ENCODE results near the gene MVB12B. TPM values are rescaled to one million over a fixed set of nuclear protein-coding genes. Genes with fewer than 3 reads are reported as not detected.

Gene MVB12B
- total and polyA plus RNA-seq, 2 donors (not counting 1 experiment from before 2014, with no cell fraction given): 2.5 to 2.6 TPM

DNA sequence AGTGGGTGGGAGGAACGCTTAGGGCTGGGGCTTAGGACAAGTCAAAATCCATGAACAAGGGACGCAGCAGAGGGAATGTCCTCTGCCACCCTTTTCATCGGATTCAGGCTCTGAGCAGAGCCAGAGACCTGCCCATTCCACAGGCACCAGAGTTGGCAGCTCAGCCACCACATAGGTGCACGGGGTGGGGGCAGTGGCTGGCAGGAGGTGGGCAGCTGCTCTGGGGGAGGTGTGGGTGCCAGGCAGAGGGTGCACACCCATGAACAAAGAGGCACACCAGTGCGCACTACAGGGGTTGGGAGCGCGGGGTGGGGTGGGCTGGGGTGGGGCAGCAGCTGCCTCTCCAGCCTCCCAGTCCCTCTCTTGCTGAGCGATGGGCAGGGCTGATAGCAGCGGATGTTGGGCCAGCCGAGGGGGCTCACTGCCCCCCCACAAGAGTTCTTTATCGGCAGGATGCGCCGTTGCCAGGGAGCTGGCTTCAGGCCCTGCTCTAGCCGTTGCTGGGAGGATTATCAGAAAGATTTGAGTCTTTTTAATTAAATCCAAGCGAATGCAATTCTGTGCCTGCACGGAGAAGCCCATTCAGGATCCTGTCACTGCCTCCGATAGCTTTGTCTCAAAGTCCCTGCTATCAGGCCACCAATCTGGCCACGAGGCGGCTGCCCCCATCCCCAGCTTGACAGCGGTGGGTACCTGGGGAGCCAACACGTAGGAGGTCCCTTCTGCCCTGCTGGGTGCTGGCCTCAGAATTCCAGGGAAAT lies 222.8 kb downstream of the MVB12B start:
- Histone ChIP-seq H3K9ac (ENCODE audit: insufficient read depth, low read length) (no peak overlapping the region), H3K9me3 (ENCODE audit: control insufficient read depth, insufficient read depth, low read depth, low read length) (no peaks in the 10 kb centered on the region), H4K20me1 (ENCODE audit: control insufficient read depth, extremely low read depth, insufficient read depth, low read length) (no peaks in the 10 kb centered on the region), H2AFZ (ENCODE audit: low read length) (no peak overlapping the region), H3K4me3 (replicated peaks in 1 of 4; ENCODE audit: control extremely low read depth in 1 of 4, insufficient read depth in 1 of 4, low read depth in 3 of 4, low read length in 4 of 4) (no peak overlapping the region), H3K4me2 (ENCODE audit: extremely low read depth, insufficient read depth, low read length) (no peak overlapping the region), H3K79me2 (ENCODE audit: control insufficient read depth, insufficient read depth, low read length) (no peaks in the 10 kb centered on the region), H3K36me3 (ENCODE audit: control insufficient read depth, insufficient read depth, low read length) (no peaks in the 10 kb centered on the region), H3K27ac (ENCODE audit: insufficient read depth, low read length) (no peak overlapping the region), H3K27me3 (ENCODE audit: control insufficient read depth, insufficient read depth, low read length) (no peaks in the 10 kb centered on the region), H3K4me1 (ENCODE audit: control insufficient read depth, extremely low read depth, insufficient read depth, low read length) (no peaks in the 10 kb centered on the region)
- DNase-seq (ENCODE audit: low read depth in 2 of 2): no peak
- TF ChIP-seq, protein P1, sequence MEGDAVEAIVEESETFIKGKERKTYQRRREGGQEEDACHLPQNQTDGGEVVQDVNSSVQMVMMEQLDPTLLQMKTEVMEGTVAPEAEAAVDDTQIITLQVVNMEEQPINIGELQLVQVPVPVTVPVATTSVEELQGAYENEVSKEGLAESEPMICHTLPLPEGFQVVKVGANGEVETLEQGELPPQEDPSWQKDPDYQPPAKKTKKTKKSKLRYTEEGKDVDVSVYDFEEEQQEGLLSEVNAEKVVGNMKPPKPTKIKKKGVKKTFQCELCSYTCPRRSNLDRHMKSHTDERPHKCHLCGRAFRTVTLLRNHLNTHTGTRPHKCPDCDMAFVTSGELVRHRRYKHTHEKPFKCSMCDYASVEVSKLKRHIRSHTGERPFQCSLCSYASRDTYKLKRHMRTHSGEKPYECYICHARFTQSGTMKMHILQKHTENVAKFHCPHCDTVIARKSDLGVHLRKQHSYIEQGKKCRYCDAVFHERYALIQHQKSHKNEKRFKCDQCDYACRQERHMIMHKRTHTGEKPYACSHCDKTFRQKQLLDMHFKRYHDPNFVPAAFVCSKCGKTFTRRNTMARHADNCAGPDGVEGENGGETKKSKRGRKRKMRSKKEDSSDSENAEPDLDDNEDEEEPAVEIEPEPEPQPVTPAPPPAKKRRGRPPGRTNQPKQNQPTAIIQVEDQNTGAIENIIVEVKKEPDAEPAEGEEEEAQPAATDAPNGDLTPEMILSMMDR (conservative IDR thresholded peaks at IDR 0.05 in 1 of 2, IDR thresholded peaks at IDR 0.05 in 1 of 2; ENCODE audit: low read depth in 1 of 2, low read length in 2 of 2): no peak
- no peak for TF ChIP-seq EZH2 (IDR thresholded peaks at IDR 0.05; ENCODE audit: low read length, missing control alignments)

DNA sequence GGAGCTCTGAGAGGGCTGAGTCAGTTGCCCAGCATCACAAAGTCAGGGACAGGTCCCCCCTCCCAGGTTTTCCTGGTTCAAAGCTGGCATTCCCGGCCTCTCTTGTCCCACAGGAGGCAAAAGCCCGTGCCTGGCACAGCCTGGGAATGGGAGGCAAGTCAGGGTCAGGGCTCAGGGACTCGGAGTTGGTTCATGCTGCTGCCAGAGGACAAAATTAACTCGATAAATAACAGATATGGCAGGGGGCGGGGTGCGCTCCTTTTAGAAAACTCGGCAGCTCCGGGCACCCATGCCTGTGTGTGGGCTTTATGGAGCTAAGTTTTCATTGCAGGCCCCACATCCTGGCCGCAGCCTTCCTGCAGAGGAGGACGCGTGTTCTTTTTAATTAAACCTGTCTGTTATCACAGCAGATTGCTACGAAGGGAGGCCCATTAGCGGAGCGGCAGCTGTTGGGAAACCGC lies 224.3 kb downstream of the MVB12B start:
- no peak overlapping the region for H3K4me3 ChIP-seq (replicated peaks in 1 of 4; ENCODE audit: control extremely low read depth in 1 of 4, insufficient read depth in 1 of 4, low read depth in 3 of 4, low read length in 4 of 4)
- H3K27me3 ChIP-seq (ENCODE audit: control insufficient read depth, insufficient read depth, low read length): no peaks in the 10 kb centered on the region
- no peaks in the 10 kb centered on the region for H3K9me3 ChIP-seq (ENCODE audit: control insufficient read depth, insufficient read depth, low read depth, low read length)
- no peak overlapping the region for H3K4me2 ChIP-seq (ENCODE audit: extremely low read depth, insufficient read depth, low read length)
- no peaks in the 10 kb centered on the region for H3K4me1 ChIP-seq (ENCODE audit: control insufficient read depth, extremely low read depth, insufficient read depth, low read length)
- no peak overlapping the region for H2AFZ ChIP-seq (ENCODE audit: low read length)
- H4K20me1 ChIP-seq (ENCODE audit: control insufficient read depth, extremely low read depth, insufficient read depth, low read length): no peaks in the 10 kb centered on the region
- TF ChIP-seq EZH2 (IDR thresholded peaks at IDR 0.05; ENCODE audit: low read length, missing control alignments): no peak
- TF ChIP-seq, protein P1 (conservative IDR thresholded peaks at IDR 0.05 in 1 of 2, IDR thresholded peaks at IDR 0.05 in 1 of 2; ENCODE audit: low read depth in 1 of 2, low read length in 2 of 2): no peak
- DNase-seq (ENCODE audit: low read depth in 2 of 2): no peak
- no peak overlapping the region for H3K27ac ChIP-seq (ENCODE audit: insufficient read depth, low read length)
- no peak overlapping the region for H3K9ac ChIP-seq (ENCODE audit: insufficient read depth, low read length)
- H3K79me2 ChIP-seq (ENCODE audit: control insufficient read depth, insufficient read depth, low read length): no peaks in the 10 kb centered on the region
- no peaks in the 10 kb centered on the region for H3K36me3 ChIP-seq (ENCODE audit: control insufficient read depth, insufficient read depth, low read length)

- Histone ChIP-seq H4K20me1 (ENCODE audit: control insufficient read depth, extremely low read depth, insufficient read depth, low read length) (no peaks in the 10 kb centered on the region), H3K9ac (ENCODE audit: insufficient read depth, low read length) (no peak overlapping the region), H3K27ac (ENCODE audit: insufficient read depth, low read length) (no peak overlapping the region), H3K4me2 (ENCODE audit: extremely low read depth, insufficient read depth, low read length) (no peak overlapping the region), H3K36me3 (ENCODE audit: control insufficient read depth, insufficient read depth, low read length) (no peaks in the 10 kb centered on the region), H3K4me1 (ENCODE audit: control insufficient read depth, extremely low read depth, insufficient read depth, low read length) (no peaks in the 10 kb centered on the region), H3K9me3 (ENCODE audit: control insufficient read depth, insufficient read depth, low read depth, low read length) (no peaks in the 10 kb centered on the region), H2AFZ (ENCODE audit: low read length) (no peak overlapping the region), H3K4me3 (replicated peaks in 1 of 4; ENCODE audit: control extremely low read depth in 1 of 4, insufficient read depth in 1 of 4, low read depth in 3 of 4, low read length in 4 of 4) (no peak overlapping the region), H3K27me3 (ENCODE audit: control insufficient read depth, insufficient read depth, low read length) (no peaks in the 10 kb centered on the region), H3K79me2 (ENCODE audit: control insufficient read depth, insufficient read depth, low read length) (no peaks in the 10 kb centered on the region)
- TF ChIP-seq EZH2 (IDR thresholded peaks at IDR 0.05; ENCODE audit: low read length, missing control alignments): no peak
- TF ChIP-seq, protein P1 (conservative IDR thresholded peaks at IDR 0.05 in 1 of 2, IDR thresholded peaks at IDR 0.05 in 1 of 2; ENCODE audit: low read depth in 1 of 2, low read length in 2 of 2): no peak
- no peak for DNase-seq (ENCODE audit: low read depth in 2 of 2)
These were observed 225.2 kb downstream of the MVB12B start for GRCh38 chr9:126551812-126552211.

All from fibroblast of lung (primary cell).